SU-DHL-6 (cell line): ENCODE results near the gene TNS4.

Experiments
- H2AFZ ChIP-seq: fragments of 200-600 bp; sonication (generic); 2 replicates; pipeline ENCODE4 v1.6.1; 2014; ENCODE audit warnings: low read depth, mild to moderate bottlenecking, moderate library complexity, mixed read lengths, antibody characterized with exemption, low read length; ENCODE audit not compliant: severe bottlenecking
- H3F3A ChIP-seq: fragments of 200-600 bp; shearing (Covaris generic); 2 replicates; pipeline ENCODE4 v1.6.0; 2016; ENCODE audit warnings: antibody characterized with exemption, mild to moderate bottlenecking; ENCODE audit not compliant: insufficient read depth
- H3K27ac ChIP-seq: fragments of 200-600 bp; sonication (generic); 2 replicates; pipeline ENCODE4 v1.5.1; 2016; ENCODE audit warnings: low read depth, mild to moderate bottlenecking, low read length, moderate library complexity, mixed read lengths
- H3K27me3 ChIP-seq: fragments of 200-600 bp; sonication (generic), shearing (Covaris generic); 2 replicates; pipeline ENCODE4 v1.6.0; 2014; ENCODE audit warnings: mild to moderate bottlenecking, low read length
- H3K36me3 ChIP-seq: fragments of 200-600 bp; sonication (generic); 2 replicates; pipeline ENCODE4 v1.6.1; 2014; ENCODE audit warnings: mild to moderate bottlenecking, low read length, mixed read lengths
- H3K4me2 ChIP-seq: fragments of 300-600, 200-600 bp; shearing (Covaris generic), sonication (generic); 2 replicates; pipeline ENCODE4 v1.6.0; 2014; ENCODE audit warnings: low read length, low read depth, mild to moderate bottlenecking; ENCODE audit not compliant: poor library complexity, severe bottlenecking
- H3K4me3 ChIP-seq: fragments of 200-600 bp; sonication (generic); 2 replicates; pipeline ENCODE4 v1.5.1; 2014; ENCODE audit warnings: antibody characterized with exemption, low read length, mild to moderate bottlenecking, mixed read lengths; ENCODE audit not compliant: insufficient read depth, poor library complexity, severe bottlenecking
- H3K79me2 ChIP-seq: fragments of 200-600 bp; sonication (generic); 2 replicates; pipeline ENCODE4 v1.6.1; 2014; ENCODE audit warnings: mild to moderate bottlenecking, low read length, moderate library complexity; ENCODE audit not compliant: insufficient read depth
- H3K9ac ChIP-seq: fragments of 200-600 bp; sonication (generic); 2 replicates; pipeline ENCODE4 v1.7.0; 2014; ENCODE audit warnings: mild to moderate bottlenecking, low read length
- H3K9me2 ChIP-seq: fragments of 200-600 bp; sonication (generic); replicated peaks from 2 replicates; pipeline ENCODE4 v1.6.1; 2014; ENCODE audit warnings: low read length; ENCODE audit not compliant: insufficient read depth
- H3K9me3 ChIP-seq: fragments of 200-600 bp; sonication (generic); 2 replicates; pipeline ENCODE4 v1.6.1; 2014; ENCODE audit warnings: low read length, mixed read lengths; ENCODE audit not compliant: insufficient read depth
- H4K20me1 ChIP-seq: fragments of 200-600 bp; sonication (generic); 2 replicates; pipeline ENCODE4 v1.6.1; 2014; ENCODE audit warnings: low read depth, mild to moderate bottlenecking, antibody characterized with exemption, low read length, moderate library complexity, mixed read lengths
- CTCF ChIP-seq: fragments of 200-600 bp; sonication (generic); IDR thresholded peaks from one replicate; pipeline ENCODE4 v1.5.1; 2017; ENCODE audit warnings: antibody characterized with exemption, mild to moderate bottlenecking, low read length, moderate library complexity; ENCODE audit not compliant: insufficient read depth, poor library complexity, severe bottlenecking
- EZH2phosphoT487 ChIP-seq: fragments of 200-600 bp; sonication (generic), shearing (Covaris generic); conservative IDR thresholded peaks from 2 replicates; pipeline ENCODE4 v1.6.1; 2018; ENCODE audit warnings: mild to moderate bottlenecking, antibody characterized with exemption, low read length, moderate library complexity, mixed read lengths

TNS4 gene

GRCh38 chr17:40440166-40440565 lies 61.3 kb downstream of the TNS4 start:
- Histone ChIP-seq H3K79me2 (no peaks in the 10 kb centered on the region), H2AFZ (no peak overlapping the region), H3K9me2 (no peaks in the 10 kb centered on the region), H3K27me3 (0 out of 2 replicates have a peak, but pooled peaks cover 3% of the 10 kb centered on the region), H3K4me3 (no peak overlapping the region), H3K9ac (no peak overlapping the region), H3K27ac (no peak overlapping the region), H3K4me2 (no peak overlapping the region), H4K20me1 (no peaks in the 10 kb centered on the region), H3F3A (no peaks in the 10 kb centered on the region), H3K9me3 (no peaks in the 10 kb centered on the region), H3K36me3 (no peaks in the 10 kb centered on the region)
- TF ChIP-seq EZH2phosphoT487 (no peak), CTCF (no peak)

- Histone ChIP-seq H3K4me3 (no peak overlapping the region), H3K79me2 (no peaks in the 10 kb centered on the region), H4K20me1 (no peaks in the 10 kb centered on the region), H3K27ac (no peak overlapping the region), H3K9ac (no peak overlapping the region), H2AFZ (no peak overlapping the region), H3K9me3 (no peaks in the 10 kb centered on the region), H3K9me2 (no peaks in the 10 kb centered on the region), H3K36me3 (no peaks in the 10 kb centered on the region), H3F3A (no peaks in the 10 kb centered on the region), H3K4me2 (no peak overlapping the region), H3K27me3 (no peaks in the 10 kb centered on the region)
- TF ChIP-seq EZH2phosphoT487 (no peak), CTCF (no peak)
Measured at GRCh38 chr17:40437095-40437732, 64.2 kb downstream of the TNS4 start.

- H3K9ac ChIP-seq, result no peak overlapping the region
- H3K27ac ChIP-seq, result no peak overlapping the region
- H3K4me3 ChIP-seq, result no peak overlapping the region
- TF ChIP-seq CTCF (no peak), EZH2phosphoT487 (no peak)
- no peaks in the 10 kb centered on the region for H3K27me3 ChIP-seq
- H2AFZ ChIP-seq, result no peak overlapping the region
- H3K9me3 ChIP-seq, result no peaks in the 10 kb centered on the region
- H3K79me2 ChIP-seq, result no peaks in the 10 kb centered on the region
- H3F3A ChIP-seq, result no peaks in the 10 kb centered on the region
- no peak overlapping the region for H3K4me2 ChIP-seq
- no peaks in the 10 kb centered on the region for H4K20me1 ChIP-seq
- no peaks in the 10 kb centered on the region for H3K9me2 ChIP-seq
- no peaks in the 10 kb centered on the region for H3K36me3 ChIP-seq
Measured at GRCh38 chr17:40436636-40437035, 64.8 kb downstream of the TNS4 start.
